Activated CD4-positive, alpha-beta T cell treated with anti-CD3 and anti-CD28 coated beads, Interleukin-2, amount 50 U/mL, for 1 hour (primary cell): ENCODE data around the gene RELT.

Source experiments
- DNase-seq: peaks from one replicate; pipeline ENCODE4 v3.0.0-alpha.2; 2020

The RELT gene

GRCh38 chr11:73347067-73347466 lies 29.1 kb upstream of the RELT start:
- DNase-seq: no peak

GRCh38 chr11:73348838-73349237 lies 27.4 kb upstream of the RELT start:
- DNase-seq: no peak

- DNase-seq: no peak
Measured at GRCh38 chr11:73349633-73350032, 26.6 kb upstream of the RELT start.

- peak; percentile 55 for DNase-seq
Measured at GRCh38 chr11:73350908-73351636, 25.1 kb upstream of the RELT start.

DNA sequence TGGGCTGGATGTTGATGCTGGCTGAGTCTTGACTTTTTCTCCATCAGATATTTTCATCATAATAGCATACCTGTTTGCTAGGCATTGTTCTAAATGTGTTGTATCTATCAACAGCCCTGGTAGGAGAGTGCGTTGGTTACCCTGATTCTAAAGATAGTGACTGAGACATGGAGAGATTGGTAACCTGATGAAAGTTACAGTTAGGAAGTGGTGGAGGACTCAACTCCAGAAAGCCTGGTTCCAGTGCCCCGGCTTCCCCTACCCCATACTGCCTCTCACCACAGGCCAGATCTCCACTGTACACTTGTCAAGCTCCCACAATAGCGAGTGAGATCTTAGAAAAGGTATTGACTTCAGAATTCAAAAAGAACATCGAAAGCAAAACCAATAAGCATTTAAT lies 22.8 kb upstream of the RELT start:
- DNase-seq: no peak

- no peak for DNase-seq
Measured at GRCh38 chr11:73355109-73355508, 21.1 kb upstream of the RELT start.

DNA sequence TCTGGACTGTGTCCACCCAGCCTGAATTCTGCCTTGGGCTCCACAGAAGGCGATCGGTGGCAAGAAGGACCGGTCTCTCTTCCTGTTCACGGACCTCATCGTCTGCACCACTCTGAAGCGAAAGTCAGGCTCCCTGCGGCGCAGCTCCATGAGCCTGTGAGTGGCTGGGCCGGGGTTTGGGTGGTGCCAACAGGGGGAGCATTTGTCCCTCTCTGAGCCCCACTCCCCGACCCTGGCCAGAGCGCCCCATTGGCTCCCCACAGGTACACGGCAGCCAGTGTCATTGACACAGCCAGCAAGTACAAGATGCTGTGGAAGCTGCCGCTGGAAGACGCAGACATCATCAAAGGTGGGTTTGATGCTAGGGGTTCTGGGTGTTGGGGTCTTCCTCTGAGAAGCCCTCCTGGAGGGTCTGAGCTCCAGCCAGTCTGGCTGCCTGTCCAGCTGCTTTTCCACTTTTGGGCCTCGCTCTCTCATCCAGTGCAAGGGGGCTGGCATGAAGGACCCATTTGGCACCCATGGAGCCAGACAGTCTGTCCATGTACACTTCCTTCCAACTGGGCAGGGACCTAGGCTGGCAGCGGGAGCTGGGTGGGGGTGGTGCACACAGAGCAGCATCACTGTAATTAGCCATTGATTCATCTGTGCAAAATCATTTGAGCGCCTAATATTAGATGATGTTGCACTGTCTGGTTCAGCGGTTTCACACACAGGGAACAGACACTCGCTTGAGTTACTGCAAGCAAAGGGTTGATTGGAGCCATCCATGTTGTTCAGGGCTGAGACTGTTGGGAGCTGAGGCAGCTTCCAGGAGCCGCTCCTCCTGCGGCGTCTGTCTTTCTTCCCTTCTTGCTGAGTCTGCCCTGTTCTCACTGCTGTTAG lies 19.0 kb upstream of the RELT start:
- DNase-seq: no peak

DNA sequence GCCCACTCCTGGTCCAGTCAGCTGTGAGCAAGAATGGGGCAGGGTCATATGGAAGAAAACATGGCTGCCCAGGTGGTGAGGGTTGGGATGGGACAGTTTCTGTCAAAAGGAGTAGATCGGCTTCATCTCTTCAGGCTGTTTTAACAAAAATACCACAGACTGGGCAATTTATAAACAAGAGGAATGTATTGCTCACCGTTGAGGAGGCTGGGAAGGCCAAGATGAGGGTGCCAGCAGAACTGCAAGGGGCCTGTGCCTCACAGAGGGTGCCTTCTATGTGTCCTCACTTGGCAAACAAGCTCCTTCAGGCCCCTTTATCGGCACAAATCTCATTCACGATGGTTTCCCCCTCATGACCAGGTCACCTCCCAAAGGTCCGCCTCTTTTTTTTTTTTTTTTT lies 18.1 kb upstream of the RELT start:
- DNase-seq: no peak

DNA sequence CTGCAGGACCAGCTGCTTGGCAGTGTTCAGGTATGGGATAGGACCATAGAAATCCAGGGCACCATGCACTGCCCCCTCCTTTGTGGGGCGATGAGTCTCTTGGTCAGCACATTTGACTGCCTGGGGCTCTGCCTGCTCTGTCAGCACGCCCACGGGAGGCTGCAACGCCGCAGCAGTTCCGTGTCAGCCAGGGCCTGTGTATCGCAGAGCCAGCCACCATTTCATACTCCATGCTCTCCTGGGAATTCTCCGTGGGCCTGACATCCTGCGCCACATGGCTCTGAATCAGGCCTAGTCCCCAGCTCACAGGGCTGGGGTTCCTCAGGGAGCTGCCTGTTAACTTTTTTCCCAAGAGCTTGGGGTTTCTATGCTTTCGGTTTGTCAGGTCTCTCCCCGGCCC lies 16.9 kb upstream of the RELT start:
- no peak for DNase-seq

DNA sequence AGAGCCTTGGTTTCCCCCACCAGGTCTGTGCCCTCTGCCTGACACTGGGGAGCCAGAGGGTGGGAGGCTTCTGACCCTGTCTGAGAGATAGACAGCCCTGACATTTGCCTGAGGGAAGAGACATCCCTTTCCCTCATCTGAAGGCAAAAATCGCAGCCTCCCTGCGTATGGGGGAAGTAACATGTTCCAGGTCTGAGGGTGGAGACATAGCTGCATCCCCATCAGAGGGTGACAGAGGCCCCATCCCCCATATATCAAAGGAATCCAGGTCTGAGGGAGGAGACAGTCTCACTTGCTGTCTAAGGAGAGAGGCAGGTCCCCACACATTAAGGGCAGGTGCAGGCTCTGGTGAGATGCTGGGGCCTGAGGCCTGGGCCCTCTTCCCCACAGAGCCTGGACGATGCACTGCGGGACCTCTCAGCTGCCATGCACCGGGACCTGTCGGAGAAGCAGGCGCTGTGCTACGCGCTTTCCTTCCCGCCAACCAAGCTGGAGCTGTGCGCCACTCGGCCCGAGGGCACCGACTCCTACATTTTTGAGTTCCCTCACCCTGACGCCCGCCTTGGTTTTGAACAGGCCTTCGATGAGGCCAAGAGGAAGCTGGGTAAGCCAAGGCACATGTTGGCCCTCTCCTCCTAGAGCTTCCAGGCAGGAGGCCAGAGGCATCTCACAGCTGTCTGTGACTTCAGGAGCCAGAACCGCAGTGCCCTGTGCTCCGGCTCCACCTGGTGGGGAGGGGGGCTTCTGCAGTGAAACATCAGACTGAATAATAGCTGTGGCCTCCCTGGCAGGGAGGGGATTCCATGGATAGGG lies 16.1 kb upstream of the RELT start:
- peak; percentile 39 for DNase-seq

DNA sequence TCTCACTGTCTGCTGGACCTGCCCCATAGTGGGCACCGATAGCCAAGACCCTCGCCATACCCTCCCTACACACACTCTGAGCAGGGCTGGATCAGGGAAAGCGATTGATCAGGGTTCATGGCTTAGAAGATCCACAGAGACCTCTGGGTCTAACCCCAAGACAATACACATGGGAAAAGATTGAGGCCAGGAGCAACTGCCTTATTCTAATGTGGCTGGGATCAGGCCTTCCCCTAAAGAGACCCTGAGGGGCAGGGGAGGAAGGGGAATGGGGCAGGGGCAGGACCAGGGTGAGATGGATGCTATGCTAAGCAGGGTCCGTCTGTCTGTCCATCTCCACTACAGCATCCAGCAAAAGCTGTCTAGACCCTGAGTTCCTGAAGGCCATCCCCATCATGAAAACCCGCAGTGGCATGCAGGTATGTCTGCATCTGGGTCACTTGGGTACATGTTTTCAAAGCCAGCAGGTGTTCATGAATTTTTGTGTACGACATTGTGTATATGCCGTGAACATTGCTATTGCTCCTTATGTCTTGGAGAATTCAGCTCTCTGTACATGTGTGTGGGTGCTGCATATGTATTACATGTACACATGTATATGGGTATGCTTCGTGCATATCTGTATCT lies 15.3 kb upstream of the RELT start:
- DNase-seq: no peak

DNA sequence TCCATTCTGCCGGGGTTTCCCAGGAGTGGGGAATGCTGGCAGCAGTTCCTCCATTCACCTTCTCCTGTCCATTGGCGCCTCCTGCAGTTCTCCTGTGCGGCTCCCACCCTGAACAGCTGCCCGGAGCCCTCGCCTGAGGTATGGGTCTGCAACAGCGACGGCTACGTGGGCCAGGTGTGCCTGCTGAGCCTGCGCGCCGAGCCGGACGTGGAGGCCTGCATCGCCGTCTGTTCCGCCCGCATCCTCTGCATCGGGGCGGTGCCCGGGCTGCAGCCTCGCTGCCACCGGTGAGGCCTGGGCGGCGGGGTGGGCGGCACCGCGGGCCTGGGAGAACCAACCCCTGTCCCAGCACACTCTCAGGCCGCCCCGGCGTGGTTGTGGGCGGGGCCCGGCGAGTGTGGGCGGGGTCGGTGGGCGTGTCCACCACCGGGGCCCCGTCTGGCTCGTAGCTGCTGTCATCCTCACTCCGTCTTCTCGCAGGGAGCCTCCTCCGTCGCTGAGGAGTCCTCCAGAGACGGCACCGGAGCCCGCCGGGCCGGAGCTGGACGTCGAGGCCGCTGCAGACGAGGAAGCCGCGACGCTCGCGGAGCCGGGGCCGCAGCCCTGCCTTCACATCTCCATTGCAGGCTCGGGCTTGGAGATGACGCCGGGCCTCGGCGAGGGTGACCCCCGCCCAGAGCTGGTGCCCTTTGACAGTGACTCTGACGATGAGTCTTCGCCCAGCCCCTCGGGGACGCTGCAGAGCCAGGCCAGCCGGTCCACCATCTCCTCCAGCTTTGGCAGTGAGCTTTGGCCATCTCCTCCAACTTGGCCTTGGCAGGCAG lies 14.0 kb upstream of the RELT start:
- no peak for DNase-seq

DNA sequence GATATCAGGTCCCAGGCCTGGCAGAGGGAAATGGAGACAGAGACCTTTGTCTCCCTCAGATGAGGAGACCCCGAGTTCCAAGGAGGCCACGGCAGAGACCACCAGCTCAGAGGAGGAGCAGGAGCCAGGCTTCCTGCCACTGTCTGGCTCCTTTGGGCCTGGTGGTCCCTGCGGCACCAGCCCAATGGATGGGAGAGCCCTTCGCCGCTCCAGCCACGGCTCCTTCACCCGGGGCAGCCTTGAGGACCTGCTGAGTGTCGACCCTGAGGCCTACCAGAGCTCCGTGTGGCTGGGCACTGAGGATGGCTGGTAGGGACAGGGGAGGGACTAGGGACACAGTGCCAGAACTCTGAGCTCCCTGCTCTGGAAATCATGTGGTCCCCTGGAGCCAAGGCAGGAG lies 13.1 kb upstream of the RELT start:
- no peak for DNase-seq

DNA sequence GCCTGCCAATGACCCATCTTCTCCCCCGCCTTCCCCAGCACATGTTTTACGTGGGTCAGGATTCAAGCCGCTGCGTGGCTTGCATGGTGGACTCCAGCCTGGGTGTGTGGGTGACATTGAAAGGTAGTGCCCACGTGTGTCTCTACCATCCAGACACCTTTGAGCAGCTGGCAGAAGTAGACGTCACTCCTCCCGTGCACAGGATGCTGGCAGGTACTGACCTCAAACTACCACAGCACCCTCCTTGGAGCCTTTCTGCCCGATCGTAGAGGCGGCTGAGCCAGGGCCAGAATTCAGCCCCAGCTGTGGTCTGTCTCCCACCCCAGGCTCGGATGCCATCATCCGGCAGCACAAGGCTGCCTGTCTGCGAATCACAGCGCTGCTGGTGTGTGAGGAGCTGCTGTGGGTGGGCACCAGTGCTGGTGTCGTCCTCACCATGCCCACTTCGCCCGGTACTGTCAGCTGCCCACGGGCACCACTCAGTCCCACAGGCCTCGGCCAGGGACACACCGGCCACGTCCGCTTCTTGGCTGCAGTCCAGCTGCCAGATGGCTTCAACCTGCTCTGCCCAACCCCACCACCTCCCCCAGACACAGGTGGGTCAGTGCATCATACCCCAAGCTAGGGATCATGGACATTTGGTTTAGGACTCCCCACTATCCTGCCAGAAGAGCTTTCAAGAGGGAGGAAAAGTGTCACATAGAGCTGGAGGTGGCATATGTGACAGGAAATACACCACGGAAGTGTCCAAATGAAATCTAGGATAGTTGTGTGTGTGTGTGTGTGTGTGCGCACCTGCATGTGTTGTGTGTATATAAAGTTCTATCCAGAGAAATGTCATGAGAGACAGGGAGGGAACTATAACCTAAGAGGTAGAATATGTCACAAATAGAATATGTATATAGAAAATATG lies 10.6 kb upstream of the RELT start:
- no peak for DNase-seq

DNA sequence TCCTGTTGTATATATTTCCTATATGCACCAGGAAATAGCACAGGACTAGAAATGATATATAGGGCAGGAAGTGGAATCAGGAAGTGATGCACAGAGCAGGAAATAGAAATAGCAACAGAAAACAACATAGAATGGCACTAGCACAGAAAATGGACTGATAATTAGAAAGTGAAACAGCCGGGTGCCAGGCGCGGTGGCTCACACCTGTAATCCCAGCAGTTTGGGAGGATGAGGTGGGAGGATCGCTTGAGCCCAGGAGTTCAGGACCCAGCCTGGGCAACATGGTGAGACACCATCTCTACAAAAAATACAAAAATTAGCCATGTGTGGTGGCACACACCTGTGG lies 10.0 kb upstream of the RELT start:
- DNase-seq: no peak

DNA sequence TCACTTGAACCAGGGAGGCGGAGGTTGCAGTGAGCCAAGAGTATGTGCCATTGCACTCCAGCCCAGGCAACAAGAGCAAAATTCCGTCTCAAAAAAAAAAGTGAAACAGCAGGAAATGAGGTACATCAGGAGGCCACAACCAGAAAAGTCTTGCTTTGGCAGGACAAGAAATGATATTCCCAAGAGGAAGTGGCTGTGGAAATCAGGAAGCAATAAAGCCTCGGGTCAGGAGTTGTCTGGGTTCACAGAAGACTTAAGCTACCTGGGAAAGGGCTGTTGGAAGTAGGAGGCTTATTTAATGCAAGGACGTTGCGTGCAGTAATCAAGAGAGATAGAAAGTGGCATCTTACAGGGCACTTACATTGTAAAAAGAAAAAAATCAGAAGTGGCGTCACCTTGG lies 9.2 kb upstream of the RELT start:
- no peak for DNase-seq

- DNase-seq: no peak
Measured at GRCh38 chr11:73367482-73368024, 8.6 kb upstream of the RELT start.

GRCh38 chr11:73372375-73372993 lies 3.7 kb upstream of the RELT start:
- no peak for DNase-seq

- no peak for DNase-seq
Measured at GRCh38 chr11:73374151-73374550, 2.0 kb upstream of the RELT start.

- no peak for DNase-seq
Measured at GRCh38 chr11:73375830-73376159, 404 bp upstream of the RELT start.
